ENCODE results near the gene MYL6B.
"Not testable (repeated sequence)": the region's sequence is repeated elsewhere in the genome, so short reads cannot be mapped to it uniquely, and the experiment has no call there.

Gene MYL6B

DNA sequence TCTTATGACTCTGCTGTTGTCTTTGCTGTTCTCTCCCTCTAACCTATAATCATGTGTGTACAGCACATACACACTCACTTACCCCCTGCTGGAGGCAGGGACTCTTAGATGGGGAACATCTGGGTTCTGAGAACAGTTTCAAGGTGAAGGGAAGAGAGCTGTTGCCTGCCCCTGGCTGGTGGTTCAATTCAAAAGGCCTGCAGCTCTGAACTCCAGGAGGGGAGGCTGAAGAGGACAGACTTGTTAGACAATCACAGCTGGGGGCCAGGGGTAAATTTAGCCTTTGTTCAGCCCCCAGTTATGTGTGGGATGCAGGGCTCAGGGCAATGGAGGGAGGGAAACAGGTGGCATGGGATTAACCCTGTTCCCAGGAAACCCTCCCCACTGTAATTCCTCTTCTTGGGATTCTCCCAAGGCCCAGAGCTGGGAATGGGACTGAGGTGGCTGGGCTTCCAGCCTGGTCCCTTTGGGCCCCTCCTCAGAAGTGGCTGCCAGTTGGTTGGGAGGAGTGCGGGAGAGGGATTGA, 1.9 kb downstream of the MYL6B start:
- no peak for DNase-seq

DNA sequence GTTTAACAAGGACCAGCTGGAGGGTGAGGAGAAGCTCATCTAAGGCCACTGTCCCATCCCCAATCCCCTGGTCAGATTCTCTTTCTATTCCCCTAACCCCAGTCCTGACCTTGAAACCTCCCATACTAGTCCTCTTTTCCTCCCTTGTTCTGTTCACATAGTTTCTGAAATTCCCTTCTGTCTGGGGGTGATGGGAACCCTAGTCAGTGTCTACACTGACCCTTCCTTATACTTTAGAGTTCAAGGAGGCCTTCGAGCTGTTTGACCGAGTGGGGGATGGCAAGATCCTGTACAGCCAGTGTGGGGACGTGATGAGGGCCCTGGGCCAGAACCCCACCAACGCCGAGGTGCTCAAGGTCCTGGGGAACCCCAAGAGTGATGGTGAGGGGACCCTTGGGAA, 2.4 kb downstream of the MYL6B start:
- DNase-seq = no peak

DNA sequence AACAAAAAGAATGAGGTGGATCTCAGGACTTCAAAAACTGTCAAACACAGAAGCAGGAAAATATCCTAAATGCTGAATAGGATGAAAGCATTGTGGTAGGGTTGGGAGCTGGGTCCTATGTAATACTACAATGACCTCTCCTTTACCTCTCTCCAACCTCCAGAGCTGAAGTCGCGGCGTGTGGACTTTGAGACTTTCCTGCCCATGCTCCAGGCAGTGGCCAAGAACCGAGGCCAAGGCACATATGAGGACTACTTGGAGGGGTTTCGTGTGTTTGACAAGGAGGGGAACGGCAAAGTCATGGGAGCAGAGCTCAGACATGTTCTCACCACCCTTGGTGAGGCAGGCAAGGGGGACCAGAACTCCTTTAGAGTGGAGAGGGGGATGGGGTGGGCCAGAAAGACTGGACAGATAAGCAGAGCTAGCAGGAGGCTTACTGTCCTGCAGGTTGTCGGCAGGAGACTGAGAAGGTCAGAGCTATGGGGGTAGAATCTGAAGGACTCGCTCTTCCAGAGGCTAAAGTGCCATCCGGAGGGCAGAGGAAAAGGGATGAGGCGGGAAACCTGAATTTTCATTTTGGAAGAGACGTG, 3.0 kb downstream of the MYL6B start:
- no peak for DNase-seq

DNA sequence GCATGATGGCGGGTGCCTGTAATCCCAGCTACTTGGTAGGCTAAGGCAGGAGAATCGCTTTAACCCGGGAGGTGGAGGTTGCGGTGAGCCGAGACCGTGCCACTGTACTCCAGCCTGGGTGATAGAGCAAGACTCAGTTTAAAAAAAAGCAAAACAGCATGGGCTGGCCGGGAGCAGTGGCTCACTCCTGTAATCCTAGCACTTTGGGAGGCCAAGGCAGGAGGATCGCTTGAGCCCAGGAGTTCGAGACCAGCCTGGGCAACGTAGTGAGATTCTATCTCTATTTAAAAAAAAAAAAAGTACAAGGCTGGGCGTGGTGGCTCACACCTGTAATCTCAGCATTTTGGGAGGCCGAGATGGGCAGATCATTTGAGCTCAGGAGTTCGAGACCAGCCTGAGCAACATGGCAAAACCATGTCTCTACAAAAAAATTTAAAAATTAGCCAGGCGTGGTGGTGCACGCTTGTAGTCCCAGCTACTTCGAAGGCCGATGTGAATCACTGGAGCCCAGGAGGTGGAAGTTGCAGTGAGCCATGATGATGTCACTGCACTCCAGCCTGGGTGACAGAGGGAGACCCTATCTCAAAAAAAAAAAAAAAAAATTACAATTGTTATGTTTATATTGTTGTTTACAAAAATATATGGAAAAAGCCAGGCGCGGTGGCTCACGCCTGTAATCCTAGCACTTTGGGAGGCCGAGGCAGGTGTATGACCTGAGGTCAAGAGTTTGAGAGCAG, 4.2 kb downstream of the MYL6B start:
- DNase-seq = not testable (repeated sequence)

DNA sequence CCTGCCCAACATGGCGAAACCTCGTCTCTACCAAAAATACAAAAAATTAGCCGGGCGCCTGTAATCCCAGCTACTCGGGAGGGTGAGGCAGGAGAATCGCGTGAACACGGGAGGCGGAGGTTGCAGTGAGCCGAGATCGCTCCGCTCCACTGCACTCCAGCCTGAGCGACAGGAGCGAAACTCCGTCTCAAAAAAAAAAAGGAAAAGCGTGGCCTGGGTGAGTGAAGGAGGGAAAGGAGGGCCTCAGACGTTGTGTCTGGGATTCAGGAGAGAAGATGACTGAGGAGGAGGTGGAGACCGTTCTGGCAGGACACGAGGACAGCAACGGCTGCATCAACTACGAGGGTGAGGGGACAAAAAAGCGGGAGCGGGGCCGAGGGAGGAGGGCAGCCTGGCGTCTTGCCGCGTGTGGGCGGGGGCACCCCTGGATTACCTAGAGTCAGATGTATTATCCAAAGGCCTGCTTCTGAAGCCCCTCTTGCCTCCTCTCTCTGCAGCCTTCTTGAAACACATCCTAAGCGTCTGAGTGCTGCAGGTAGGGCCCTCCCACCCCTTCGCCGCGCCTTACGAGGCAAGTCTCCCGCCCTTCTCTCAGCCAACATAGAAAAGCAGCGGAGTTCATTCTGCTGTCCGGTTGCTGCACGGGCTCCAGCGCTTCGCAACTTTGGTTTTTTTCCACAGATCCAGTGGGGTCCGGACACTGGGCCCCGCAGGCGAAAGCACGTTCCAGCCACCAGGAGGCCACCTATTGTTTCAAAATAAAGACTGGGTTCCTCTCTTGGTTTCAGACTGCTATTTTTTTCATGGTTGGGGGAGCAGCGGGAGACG, 5.0 kb downstream of the MYL6B start:
- peak; percentile 70 for DNase-seq

DNA sequence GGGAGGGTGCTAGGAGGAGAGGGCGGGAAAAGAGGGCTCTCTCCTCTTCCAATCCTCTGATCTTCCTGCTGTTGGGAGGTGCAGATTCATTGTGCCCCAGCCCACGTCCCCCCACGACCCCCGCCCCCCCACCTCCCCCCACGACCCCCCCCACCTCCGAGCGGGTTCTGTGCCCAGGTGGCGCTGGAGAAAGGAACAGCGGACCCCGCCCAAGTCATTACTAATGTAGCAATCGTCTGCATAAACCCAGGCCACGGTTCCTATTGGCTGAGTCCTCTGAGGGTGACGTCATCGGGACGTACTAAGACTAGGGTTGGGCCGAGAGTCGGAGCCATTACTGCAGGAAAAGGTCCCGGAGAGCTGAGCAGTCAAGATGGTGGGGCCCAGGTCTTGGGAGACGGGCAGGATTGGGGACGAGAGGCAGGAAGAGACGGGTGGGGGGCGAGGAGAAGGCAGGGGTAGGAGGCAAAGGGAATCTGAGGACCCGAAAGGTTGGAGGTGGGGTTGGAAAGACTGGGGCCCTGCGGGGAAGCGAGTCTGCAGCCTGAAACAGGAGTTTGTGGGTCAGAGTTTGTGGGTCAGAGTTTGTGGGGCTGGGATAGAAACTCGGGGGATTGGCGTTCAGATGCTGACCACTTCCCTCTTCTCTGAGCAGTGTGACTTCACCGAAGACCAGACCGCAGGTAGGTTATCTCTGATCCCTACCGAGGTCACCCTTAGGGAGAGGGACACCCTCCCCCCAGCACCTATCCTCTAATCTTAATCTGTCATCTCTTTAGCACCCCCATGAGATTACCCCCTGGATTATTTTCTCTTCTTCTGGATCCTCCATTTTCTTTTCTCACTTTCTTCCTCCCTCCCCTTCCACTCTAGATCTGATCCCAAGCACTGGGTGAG, 5.9 kb downstream of the MYL6B start, which contains the start of gene MYL6:
TSS of gene MYL6 (plus strand) at position 331 of the 897 bp plus-strand sequence. CDS start at position 374, 43 bp downstream.
- peak; percentile 98 for DNase-seq

DNA sequence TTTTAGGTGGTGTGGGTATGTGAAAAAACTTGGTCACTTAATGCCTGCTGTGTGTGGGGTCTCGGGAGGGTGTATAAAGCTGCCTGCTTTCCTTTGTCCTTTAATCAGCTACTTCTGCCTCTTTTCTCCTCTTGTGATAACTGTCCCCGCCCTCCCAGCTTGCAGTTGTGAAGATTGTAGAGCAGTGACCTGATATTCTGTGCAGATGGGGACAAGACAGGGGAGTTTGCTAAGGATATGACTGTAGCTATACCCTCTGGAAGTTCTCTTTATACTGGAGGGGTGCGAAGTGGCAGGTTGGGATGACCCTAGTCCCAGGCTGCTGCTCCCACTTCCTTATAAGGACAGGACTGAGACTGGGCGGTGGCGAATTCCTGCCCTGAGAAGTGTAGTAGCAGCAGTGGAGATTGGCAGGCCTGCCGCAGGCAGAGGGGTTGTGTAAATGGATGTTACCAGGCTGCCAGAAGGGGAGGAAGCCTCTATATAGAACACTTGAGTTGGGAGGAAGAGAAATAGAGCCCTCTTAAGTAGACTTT, 6.6 kb downstream of the MYL6B start:
- peak; percentile 54 for DNase-seq

DNA sequence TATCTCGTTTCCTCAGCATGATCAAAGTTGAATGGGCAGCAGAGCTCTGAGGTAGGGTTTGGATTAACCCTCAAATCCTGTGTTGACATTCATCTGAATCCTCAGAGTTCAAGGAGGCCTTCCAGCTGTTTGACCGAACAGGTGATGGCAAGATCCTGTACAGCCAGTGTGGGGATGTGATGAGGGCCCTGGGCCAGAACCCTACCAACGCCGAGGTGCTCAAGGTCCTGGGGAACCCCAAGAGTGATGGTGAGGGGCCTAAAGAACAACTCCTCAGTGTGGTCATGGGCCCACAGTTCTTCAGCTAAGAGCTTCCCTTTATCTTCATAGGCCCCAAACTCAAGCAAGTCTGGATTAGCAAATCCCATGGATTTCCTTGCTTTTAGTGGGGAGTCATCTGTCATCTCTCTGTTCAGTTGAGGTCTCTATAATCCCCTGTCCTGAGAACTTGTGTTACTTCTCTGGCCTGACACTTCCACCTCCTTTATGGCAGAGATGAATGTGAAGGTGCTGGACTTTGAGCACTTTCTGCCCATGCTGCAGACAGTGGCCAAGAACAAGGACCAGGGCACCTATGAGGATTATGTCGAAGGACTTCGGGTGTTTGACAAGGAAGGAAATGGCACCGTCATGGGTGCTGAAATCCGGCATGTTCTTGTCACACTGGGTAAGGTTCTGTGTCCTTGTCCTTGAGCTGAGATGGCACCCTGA, 7.2 kb downstream of the MYL6B start:
- no peak for DNase-seq

DNA sequence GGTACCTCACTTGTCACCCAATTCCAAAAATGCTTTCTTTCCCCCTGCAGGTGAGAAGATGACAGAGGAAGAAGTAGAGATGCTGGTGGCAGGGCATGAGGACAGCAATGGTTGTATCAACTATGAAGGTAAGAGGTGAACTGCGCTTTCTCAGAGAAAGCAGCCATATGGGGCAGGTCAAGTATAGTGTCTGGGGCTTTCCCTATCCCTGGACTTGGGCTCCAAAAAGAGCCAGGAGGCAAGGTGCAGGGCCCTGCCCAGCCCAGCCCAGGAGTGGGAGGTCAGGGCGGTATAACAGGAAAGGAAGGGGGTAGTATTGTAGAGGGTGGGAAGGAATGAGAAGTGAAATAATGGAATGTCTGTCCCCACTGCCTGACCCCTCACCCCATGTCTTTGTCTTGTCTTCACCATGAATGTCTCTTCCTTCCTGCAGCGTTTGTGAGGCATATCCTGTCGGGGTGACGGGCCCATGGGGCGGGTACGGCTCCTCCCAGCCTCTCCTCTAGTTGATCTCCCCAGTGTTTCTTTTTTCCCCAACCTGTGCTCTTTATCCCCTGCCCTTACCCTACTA, 7.9 kb downstream of the MYL6B start:
- DNase-seq = peak; percentile 79

DNA sequence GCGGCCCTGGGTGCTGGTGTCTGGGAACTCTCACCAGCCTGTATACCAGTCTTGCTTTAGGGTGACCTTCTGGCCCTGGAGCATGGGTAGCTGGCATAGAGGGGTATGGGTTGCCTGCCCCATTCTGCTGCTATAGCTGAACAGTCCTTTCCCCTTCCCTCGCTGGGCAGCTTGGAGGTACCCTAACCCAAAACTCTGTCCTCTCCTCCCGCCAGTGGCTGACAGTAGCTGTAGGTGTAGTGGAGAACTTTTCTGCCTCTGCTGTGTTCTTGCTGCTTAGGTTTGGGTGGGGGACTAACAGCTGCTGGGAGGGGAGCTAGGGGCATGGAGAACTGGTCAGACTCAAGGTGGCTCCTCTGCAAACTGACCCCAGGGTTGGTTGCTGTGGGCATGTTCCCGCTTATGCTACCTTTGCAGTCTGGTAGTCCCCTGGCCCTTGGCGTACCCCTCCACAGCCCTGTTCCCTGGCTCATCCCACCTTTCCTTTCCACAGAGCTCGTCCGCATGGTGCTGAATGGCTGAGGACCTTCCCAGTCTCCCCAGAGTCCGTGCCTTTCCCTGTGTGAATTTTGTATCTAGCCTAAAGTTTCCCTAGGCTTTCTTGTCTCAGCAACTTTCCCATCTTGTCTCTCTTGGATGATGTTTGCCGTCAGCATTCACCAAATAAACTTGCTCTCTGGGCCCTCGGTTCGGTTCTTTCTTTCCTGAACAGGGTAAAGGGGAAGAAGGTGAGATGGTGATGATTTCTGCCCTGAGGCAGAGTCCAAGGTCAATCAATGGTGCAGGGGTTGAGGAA, 8.7 kb downstream of the MYL6B start:
- DNase-seq = no peak

DNA sequence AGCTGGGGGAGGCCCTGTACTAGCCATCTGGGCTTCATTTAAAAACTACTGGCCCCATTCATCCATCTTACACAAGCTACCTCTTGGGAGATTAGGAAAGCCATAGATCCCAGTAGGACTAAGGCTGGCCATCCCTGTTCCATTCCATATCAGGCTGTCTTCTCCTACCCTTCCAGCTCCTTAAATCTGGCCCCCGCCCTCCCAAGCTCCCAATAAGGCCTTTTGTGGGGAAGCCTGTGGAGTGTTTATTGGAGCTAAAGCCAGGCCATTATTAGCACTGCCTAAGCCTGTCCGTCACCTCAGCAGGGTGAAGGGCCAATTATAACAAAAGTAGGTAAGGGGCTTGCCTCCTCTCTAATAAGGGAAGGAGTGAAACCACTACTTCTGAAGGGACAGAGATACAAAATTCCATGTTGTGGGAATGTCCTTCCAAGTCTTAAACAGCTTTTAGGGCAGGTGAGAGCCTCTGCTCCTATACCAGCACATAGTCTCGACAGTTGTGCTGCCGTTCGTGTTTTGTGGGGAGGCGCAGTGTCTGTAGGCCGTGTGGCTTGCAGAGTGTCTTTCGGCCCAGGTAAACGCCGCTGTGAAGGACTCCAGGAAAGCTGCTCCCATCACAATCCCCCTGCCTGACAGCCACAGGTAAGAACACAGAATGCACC, 9.4 kb downstream of the MYL6B start:
- no peak for DNase-seq

DNA sequence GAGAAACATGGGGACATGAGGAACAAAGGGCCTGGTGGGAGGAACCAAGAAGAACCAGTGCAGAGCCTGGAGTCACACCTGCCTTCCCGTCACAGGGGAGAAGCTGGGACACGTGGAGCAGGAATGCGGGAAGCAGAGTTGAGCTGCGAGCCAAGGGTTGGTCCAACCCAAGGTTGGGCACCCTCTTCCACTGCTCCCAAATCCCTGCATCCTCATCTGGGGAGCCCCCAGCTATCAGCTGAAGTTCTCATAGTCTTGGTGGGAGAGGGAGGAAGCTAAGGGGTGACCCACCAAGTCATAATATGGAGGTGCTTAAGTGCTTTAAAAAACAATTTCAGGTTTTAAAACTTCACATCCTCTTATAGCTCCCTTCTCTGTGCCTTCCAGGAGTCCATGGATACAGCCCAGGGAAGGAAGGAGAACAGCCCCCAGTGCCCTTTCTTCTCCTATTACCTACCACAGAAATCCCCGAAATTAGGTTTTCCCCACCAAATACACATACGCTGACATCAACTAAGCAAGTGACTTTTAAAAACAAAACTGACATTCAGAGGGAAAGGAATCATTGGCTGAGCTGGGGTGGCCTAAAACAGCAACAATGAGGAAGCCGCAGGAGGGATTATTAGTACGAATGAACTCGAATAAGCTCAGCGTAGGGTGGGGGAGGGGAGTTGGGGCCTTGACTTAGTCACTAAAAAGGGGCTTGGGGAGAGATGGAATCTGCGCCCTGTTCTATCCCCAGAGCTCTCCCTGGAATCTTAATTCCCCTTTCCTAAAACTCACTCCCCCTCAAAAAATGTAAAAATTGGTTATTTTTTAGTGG, 10.3 kb downstream of the MYL6B start:
- DNase-seq = no peak

DNA sequence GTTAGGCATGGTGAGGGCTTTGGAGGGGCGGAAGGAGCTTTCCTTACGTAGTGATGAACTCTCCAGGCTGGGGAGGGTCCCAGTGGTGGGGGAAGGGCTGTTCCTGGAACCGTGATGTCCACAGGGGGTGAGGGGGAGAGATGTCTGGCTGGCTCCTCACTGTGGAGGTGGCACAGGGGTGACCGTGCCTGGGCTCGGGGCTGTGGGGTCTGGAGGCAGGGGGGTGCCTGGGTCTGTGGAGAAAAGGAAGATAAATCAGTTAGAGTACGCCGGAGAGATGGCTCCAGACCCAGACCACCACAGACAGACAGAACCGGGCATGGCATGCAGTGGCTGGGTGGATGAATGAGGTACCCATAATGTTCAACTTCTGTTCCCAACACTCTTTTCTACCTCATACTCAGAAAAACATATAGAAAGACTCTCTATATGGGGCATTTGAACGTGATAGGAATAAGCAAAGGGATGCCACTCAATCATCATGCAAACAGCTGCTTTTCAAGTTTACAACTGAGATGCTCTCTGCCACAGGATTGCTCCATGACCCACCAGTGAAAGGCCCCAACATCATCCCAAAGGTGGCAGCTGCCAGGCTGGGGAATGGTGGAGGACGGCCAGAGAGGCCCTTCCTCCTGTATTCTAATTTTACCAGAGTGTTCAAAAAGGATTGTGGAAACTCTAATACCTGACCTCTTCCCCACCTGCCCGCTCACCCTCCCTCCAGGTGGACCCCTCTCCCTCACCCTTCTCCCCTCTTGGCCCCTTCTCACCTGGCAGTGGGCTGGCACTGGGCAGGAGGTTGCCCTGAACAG, 11.4 kb downstream of the MYL6B start:
- no peak for DNase-seq

DNA sequence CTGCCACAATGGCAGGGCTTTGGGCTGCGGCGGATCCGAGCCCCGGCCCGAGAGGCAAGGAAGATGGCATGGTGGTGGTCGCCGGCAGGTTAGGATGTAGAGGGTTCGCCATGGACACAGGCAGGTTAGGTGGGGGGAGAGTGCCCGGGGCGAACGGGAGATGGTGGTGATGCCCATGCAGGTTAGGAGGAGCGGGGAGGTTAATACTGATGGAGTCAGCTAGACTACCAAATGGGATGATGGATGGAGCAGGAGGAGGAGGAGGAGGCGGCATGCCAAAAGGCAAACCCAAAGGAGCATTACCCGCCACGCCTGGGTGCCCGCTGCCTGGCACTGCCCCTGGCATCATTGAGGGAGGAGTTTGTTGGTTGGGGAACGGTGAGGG, 11.9 kb downstream of the MYL6B start:
- no peak for DNase-seq

DNA sequence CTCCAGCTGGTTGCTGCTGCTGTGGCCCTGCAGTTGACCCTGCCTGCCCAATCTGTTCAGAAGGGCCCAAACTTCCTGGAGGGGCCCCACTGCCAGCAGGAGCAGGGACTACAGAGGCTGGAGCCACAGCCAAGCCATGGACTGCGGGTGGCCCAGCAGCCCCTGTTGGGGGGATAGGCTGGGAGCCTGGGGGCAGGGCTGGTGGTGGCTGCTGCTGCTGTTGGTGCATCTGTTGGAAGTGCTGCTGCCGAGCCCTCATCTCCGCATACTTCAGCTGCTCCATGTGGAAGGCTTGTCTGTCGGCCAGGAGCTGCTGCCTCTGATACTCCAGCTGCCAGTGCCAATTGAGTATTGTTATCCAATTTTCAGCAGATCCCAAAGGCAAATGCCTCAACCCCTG, 13.0 kb downstream of the MYL6B start:
- no peak for DNase-seq

DNA sequence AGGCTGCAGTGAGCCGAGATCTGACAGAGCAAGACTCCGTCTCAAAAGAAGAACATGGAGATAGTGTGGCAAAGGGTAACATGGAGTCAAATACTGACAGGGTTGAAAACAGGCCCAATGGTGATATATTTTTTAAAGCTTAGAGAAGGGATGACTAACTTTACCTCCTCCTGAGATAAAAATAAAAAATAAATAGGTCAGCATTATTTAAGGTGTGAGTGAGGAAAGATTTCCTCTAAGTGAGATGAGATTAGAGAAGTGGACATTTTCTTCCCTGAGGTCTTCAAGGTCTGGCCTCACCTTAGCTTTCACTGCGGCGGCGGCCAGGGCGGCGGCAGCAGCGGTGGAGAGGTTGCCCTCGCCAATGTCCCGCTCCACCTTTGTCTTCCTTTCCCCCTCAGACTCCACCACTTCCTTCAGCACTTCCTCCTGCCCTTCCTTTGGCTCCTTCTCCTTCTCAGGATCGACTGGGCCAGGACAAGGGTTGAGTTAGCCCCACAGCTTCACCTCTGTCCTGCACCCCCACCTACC, 16.9 kb downstream of the MYL6B start:
- no peak for DNase-seq

DNA sequence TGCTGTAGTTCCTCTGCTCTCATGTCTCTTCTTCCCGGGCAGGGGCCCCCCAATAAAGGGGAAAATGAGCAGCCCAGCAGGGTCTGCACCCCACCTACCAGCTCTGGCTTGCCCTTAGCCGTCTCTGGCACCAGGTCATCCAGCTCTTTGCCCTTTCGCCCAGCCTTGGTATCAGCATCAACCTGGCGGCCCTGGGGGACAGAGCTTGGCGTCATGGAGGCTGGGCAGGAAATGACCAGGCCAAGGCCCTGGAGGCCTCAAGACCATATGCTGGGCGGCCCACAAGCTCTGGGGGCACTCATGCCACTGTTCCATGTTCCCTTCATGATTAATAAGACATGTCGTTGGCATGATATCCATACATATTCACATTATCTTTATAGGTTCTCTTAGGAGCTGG, 20.5 kb downstream of the MYL6B start:
- no peak for DNase-seq

DNA sequence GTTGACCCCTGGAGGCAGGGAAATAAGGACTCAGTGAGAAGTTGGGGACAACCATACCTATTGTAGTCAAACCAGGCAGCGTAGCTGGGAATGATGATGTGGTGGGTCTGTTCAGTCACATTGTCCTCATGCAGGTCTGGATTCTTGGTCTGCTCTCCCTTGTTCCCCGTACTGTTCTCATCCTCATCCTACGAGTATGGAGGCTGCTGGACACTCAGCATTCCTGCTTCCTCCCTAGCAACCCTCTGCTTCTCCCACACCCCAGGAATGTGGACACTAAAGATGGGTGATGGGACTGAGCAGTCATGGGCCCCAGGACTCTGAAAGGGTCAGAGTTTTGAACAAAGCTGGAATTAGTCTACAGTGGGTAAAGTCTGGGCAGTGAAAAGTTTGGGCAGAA, 26.0 kb downstream of the MYL6B start:
- no peak for DNase-seq
